Astrocyte of the hippocampus (primary cell): ENCODE measurements around the gene DAZAP1.

ENCODE experiments used
- DNase-seq: peaks from one replicate; pipeline ENCODE4 v3.0.0; 2011; ENCODE audit warnings: low read depth, low spot score

Gene DAZAP1

DNA sequence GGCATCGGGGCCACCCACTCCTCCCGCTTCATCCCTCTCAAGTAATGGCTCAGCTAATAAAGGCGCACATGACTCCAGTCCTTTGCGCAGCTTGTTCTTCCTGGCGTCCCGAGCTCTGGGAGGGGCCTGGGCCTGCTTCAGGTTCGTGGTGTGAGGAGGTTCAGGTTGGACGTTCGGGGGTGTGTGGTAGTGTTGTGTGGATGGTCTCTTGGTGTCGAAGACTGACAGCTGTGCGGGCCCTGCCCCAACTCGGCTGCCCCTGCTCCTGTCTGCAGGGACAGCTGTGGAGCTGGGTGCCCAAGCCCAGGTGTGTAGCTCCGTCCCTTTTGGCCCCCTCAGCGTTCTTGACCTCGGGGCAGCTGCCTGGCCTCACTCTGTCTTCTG, 33.0 kb downstream of the DAZAP1 start:
- no peak for DNase-seq

DNA sequence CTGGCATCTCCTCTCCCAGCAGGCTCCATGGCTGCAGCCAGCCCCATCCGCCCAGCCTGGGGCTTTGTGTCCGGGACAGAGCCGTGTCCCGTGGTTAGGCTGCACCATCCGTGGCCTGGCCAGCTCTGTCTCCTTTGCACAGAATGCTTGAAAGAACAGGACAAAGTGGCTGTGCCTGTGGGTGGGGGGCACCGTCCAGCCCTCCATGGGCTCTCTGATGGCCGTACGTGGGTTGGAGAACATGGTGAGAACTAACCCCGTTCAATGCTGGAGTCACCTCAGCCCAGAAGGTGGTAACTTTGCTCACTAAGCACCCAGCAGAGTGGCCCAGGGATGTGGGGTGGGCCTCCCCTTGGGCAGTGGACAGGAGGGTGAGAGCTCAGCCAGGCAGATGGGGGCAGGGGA, 33.6 kb downstream of the DAZAP1 start:
- DNase-seq = no peak

GRCh38 chr19:1441677-1442438, 34.5 kb downstream of the DAZAP1 start:
- DNase-seq = no peak

DNA sequence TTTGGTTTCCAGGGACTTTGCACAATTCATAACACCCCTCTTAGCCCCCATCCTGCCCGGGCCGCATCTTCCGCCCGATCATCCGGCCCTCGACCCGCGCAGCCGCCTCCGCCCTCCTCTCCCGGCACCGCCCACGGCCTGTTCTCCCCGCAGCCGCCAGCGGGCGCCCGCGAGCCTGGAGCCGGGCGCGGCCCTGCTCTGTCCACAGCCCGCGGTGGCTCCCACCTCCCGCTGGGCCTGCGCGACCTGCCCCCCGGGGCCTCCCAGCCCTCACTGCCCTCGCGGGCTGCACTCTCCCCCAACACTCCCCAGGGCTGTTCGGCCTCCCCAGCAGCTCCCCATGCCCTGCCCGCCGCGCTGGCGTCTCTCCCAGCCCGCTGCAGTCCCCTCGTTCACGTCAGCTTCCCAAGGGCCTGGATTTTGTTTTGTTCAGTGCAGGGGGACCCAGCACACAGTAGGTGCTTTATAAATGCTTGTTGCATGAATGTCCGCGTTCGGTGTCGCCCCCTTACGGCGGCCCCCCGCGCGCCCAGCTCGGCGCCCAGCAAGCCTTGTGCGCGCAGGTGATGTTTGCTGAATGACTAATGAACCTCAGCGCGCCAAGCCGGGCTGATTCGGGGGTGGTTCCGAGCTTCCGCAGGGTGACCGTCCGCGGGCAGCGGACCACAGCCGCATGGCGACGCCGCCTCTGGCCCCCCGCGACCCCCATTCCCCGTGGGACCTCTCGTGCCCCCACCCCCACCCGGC, 38.0 kb downstream of the DAZAP1 start:
- peak; percentile 88 for DNase-seq

GRCh38 chr19:1445932-1446712, 38.7 kb downstream of the DAZAP1 start:
- peak; percentile 86 for DNase-seq

DNA sequence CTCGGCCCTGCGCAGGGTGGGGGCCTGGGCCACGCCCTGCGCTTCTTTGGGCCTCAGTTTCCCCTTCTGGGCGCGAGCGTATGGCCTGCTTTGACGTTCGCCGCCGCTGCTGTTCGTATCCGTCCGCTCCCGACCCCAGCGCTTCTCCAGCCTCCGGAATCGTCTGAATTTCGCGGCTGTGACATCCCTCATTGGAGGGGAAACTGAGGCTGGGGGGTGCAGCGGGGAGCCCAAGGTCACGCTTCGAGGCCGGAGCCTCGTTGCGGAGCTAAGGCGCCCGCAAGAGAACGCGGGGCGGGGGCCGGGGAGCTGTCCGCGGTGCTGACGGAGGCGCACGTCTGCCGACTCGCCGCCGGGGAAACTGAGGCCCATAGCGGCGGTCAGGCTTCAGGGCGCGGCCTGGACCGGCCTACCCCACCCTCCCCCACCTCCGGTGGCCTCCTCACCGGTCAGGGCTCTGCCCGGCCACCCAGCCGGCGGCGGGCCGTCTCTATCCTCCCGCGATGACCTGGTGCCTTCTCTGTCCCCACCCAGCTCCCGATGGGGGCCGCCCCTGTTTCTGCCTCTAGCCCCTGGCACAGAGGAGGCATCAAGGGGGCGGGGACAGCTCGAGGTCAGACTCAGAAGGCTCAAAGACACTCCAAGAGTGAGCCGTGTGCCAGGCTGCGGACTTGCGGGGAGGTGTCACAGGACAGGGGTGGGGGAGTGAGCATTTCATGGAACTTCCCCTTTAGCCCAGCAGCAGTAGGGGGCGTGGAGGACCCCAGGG, 39.5 kb downstream of the DAZAP1 start:
- peak; percentile 50 for DNase-seq

- DNase-seq = no peak
These were observed 40.1 kb downstream of the DAZAP1 start for GRCh38 chr19:1447504-1447903.

GRCh38 chr19:1447944-1448343, 40.6 kb downstream of the DAZAP1 start:
- no peak for DNase-seq

DNA sequence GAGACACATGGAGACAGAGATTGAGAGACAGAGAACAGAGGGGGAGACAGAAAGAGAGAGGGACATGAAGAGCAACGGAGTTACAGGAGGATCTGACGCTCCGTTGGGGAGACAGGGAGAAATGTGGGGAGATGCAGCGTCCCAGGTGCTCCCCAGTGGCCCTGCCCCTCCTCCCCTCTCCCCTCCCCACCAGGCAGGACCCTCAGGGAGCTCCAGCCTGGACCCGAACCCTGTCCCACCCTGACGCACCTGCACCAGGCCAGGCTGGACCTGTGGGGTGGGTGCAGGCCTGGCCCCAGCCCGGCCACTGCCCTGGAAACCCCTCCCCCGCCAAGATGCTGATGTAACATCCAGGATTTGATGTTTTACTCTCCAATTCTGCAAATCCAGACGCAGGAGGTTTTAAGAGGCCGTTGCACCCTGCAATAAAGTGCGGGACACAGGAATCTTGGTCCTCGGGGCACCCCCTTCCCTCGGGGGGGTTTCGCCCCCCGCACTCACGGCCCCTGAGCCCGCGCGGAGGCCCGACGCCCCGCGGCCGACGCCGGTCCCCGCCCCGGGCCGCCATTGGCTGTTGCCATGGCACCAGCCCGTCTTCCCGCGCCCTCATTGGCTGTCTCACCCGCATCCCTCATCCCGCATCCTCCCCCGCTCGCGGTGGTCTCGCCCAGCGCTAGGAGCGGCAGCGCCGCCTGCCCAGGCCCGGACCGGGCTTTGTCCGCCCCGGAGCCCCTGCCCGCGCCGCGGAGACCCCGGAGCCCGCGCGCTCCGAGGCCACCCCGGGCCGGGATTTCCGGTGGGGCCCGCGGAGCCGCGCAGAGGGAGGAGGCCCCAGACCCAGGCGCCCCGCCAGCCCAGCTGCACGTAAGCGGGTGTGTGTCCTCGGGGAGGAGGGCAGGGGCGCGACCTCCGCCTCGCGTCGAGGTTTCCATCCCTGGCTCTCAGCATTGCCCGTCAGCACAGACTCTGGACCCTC, 42.4 kb downstream of the DAZAP1 start, which contains the start of gene APC2:
Gene APC2, plus strand, starts transcription at position 655 of the 976 bp plus-strand sequence. CDS start 2,881 bp downstream, outside the sequence.
- peak; percentile 89 for DNase-seq

- no peak for DNase-seq
These were observed 43.6 kb downstream of the DAZAP1 start for GRCh38 chr19:1450735-1451731.

DNA sequence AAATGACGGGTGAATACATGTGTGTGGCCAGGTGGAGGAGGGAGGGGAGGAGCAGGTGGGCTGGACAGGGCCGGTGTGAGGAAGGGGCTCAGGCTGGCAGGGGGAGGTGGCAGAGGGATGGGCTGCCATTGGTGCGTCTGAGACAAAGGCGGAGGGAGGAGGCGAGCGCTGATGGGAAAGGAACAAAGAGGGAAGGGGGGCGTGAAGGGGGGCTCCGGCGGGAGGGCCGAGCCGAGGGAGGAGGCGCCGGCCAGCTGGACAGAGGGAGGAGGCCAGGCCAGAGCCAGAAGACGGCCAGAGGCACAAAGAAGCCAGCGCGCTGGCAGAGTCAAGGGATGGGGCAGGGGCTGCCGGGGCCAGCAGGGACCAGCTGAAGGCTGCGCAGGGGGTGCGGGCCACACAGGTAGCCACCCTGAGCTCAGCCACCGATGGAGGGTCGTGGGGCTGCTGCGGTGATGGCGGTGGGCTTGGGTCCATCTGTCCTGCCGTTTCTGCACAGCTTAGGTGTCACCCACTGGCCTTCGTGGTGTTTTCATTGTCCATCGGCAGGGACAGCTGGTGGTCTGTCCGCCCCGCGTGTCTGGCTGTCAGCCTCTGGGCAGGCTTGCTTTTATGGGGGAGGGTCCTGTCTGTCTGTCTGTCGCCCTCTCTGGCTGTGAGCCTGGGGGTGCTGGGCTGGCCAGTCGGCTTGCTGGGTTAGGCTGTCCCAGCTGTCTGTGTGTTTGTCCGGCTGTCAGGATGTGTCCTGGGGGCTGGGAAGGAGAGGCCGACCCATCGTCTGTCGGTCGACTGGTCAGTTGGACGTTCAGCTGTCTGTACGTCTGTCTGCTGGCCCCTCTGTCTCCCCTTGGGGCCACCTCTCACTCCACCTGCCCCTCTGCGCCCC, 44.8 kb downstream of the DAZAP1 start:
- DNase-seq = peak; percentile 51

DNA sequence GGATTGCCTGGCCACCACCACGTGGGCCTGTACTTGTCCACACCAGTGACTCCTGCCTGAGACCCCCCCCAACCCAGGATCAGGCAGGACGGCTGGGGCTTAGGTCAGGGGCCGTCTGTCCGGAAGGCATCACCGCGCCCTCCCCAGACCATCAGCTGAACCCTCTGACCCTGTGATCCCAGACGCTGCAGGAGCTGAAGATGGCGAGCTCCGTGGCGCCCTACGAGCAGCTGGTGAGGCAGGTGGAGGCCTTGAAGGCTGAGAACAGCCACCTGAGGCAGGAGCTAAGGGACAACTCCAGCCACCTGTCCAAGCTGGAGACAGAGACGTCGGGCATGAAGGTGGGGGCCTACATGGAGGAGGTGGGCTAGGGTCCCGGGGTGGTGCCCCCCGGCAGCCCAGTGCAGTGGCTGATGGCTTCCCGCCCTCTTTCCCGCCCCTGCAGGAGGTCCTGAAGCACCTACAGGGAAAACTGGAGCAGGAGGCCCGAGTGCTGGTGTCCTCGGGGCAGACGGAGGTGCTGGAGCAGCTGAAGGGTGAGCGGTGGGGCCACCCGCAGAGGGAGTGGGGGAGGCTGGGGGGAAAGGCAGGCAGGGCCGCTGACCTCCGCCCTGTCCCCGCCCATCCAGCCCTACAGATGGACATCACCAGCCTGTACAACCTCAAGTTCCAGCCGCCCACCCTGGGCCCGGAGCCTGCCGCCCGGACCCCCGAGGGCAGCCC, 45.6 kb downstream of the DAZAP1 start:
- DNase-seq = no peak

GRCh38 chr19:1453525-1454364, 46.4 kb downstream of the DAZAP1 start:
- peak; percentile 71 for DNase-seq

- no peak for DNase-seq
These were observed 47.6 kb downstream of the DAZAP1 start for GRCh38 chr19:1455002-1455335.

- DNase-seq = peak; percentile 49
These were observed 48.1 kb downstream of the DAZAP1 start for GRCh38 chr19:1455336-1456120.
